Stomach smooth muscle (tissue), 2 donors: ENCODE measurements around the gene CAPN2.

Experiments used
- H3K27ac ChIP-seq: one replicate; pipeline ENCODE4 v1.7.0; 2013; ENCODE audit warnings: mild to moderate bottlenecking, low read length, inconsistent platforms
- H3K27me3 ChIP-seq, 2 donors: one replicate each; pipeline ENCODE4 v1.7.0; 2013; ENCODE audit warnings: low read length in 2 of 2; ENCODE audit not compliant: insufficient read depth in 2 of 2, control insufficient read depth in 1 of 2
- H3K36me3 ChIP-seq, 2 donors: one replicate each; pipeline ENCODE4 v1.7.0; 2013; ENCODE audit warnings: low read length in 2 of 2; ENCODE audit not compliant: control insufficient read depth in 2 of 2, insufficient read depth in 2 of 2
- H3K4me1 ChIP-seq: one replicate; pipeline ENCODE4 v1.7.0; 2013; ENCODE audit warnings: low read length; ENCODE audit not compliant: control insufficient read depth, insufficient read depth
- H3K4me3 ChIP-seq, 2 donors: one replicate each; pipeline ENCODE4 v1.7.0; 2013; ENCODE audit warnings: low read length in 2 of 2
- H3K9ac ChIP-seq, 2 donors: one replicate each; pipeline ENCODE4 v1.7.0; 2013; ENCODE audit warnings: low read length in 2 of 2, mild to moderate bottlenecking in 1 of 2
- H3K9me3 ChIP-seq, 2 donors: one replicate each; pipeline ENCODE4 v1.7.0; 2013; ENCODE audit warnings: low read length in 2 of 2; ENCODE audit not compliant: control insufficient read depth in 2 of 2
- donor health status: healthy.
- donor health status: Pancreatic carcinoma.

Gene CAPN2

DNA sequence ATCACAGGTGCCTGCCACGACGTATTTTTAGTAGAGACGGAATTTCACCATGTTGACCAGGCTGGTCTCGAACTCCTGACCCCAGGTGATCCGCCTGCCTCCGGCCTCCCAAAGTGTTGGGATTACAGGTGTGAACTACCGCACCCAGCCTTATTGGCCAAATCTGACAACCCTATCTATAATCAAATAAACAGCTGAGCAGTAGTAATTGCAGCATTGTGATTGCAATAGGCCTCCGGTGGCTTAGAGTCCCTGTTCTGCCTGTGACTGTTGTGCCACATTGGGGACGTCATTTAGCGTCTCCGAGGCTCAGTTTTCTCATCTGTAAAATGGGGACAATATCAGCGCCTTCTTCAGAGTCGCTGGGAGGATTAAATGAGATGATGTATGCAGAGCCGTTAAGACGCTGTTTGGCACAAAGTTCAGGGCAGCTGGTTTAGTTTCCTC lies 569 bp upstream of the CAPN2 start:
- H3K4me1 ChIP-seq: peaks cover 57% of the 10 kb centered on the region

DNA sequence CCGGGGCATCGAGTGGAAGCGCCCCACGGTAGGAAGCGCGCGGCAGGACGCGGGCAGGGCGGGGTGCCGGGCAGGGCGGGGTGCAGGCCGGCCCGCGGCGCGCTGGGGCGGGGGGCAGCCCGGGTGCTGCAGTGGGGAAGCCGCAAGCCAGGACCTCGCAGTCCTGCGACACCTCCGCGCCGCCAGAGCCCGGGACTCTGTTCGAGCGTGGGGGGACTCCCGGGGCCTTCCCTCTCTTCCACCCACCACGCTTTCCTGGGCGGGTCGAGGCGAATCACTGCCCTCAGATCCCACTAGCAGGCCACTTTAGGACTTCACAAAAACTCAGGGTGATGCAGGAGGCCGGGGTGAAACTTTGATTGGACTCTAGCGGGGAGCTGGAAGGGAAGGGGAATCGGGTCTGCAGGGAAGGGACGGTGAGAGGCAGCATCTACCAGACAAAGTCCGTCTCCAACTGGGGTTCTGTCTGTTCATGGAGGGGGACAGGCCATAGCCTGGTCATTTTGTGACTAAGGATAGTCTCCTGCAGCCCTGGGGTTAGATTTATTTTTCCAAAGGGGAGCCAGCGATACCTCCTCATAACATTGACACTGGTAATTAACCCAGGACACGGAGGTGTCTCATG lies 623 bp downstream of the CAPN2 start:
- no peaks in the 10 kb centered on the region for H3K9me3 ChIP-seq
- peaks cover 49% of the 10 kb centered on the region for H3K4me1 ChIP-seq
- peak overlapping the region; percentile 78 to 88 for H3K4me3 ChIP-seq

More for the DNA sequence above, 569 bp upstream of the CAPN2 start:
- Histone ChIP-seq H3K9me3 (no peaks in the 10 kb centered on the region), H3K9ac (peak overlapping the region; percentile 78 to 85), H3K4me3 (peak overlapping the region; percentile 37 to 88), H3K27me3 (no peaks in the 10 kb centered on the region), H3K27ac (peak overlapping the region; percentile 75), H3K36me3 (no peaks in the 10 kb centered on the region)

DNA sequence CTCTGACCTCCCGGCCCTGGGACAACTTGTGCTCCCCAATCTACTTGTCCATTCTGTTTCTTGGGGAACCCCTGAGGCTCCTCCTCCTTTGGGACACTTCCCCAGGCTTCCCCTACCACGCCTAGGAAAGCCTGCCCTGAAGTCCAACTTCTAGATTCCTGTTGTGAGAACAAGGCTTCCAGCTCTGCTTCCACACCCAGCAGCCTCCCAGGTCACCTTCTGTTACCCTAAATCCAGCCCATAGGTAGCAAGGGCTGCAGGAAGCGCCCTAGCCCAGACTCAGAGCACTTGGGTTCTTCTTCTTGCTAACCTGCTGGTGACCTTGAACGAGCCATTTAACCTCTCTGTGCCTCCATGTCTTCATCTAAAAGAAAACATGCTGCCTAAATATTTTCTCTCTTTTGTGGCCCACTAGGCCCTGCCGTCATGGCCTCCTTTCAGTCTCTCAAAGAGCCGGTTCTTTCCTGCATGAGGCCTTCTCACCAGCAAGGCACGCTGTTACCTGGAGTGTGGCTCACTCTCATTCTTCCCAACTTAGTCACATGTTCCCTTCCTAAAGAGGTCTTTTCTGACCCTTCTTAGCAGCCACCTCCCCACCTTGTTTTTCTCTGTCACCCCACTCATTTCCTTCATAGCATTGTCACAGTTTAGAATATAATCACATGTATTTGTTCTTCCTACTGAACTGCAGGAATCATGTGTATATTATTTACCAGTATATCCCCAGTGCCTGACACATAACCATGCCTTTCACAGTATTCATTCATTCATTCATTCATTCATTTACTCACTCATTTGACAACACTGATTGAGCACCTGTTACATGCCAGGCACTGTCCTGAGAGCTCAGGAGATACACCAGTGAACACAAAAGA lies 1.4 kb downstream of the CAPN2 start:
- H3K27ac ChIP-seq: peak overlapping the region; percentile 76
- peaks cover 47% of the 10 kb centered on the region for H3K4me1 ChIP-seq
- peak overlapping the region; percentile 78 to 88 for H3K4me3 ChIP-seq
- peaks cover 11 to 14% of the 10 kb centered on the region in 2 donors for H3K36me3 ChIP-seq
- H3K27me3 ChIP-seq: no peaks in the 10 kb centered on the region
- no peaks in the 10 kb centered on the region for H3K9me3 ChIP-seq
- H3K9ac ChIP-seq: peak overlapping the region; percentile 80 to 85

More for the DNA sequence above, 623 bp downstream of the CAPN2 start:
- no peaks in the 10 kb centered on the region for H3K27me3 ChIP-seq
- H3K27ac ChIP-seq: peak overlapping the region; percentile 76
- peak overlapping the region; percentile 85 to 93 for H3K9ac ChIP-seq
- peaks cover 4 to 8% of the 10 kb centered on the region in 2 donors for H3K36me3 ChIP-seq

DNA sequence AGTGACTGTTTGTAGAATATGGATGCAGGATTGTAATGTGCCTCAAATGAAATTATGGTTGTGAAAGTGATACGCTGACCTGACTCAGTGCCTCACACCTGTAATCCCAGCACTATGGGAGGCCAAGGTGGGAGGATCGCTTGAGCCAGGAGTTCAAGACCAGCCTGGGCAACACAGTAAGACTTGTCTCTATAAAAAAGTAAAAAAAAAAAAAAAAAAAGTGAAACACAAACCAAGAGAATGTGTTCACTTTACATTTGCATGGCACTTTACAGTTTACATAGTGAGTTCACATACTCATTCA lies 2.0 kb downstream of the CAPN2 start:
- Histone ChIP-seq H3K4me1 (peaks cover 47% of the 10 kb centered on the region), H3K27me3 (no peaks in the 10 kb centered on the region), H3K9me3 (no peaks in the 10 kb centered on the region), H3K27ac (no peak overlapping the region), H3K36me3 (peaks cover 12 to 15% of the 10 kb centered on the region in 2 donors), H3K9ac (peak overlapping the region in 1 of 2 donors; percentile 80), H3K4me3 (peak overlapping the region in 1 of 2 donors; percentile 47)

DNA sequence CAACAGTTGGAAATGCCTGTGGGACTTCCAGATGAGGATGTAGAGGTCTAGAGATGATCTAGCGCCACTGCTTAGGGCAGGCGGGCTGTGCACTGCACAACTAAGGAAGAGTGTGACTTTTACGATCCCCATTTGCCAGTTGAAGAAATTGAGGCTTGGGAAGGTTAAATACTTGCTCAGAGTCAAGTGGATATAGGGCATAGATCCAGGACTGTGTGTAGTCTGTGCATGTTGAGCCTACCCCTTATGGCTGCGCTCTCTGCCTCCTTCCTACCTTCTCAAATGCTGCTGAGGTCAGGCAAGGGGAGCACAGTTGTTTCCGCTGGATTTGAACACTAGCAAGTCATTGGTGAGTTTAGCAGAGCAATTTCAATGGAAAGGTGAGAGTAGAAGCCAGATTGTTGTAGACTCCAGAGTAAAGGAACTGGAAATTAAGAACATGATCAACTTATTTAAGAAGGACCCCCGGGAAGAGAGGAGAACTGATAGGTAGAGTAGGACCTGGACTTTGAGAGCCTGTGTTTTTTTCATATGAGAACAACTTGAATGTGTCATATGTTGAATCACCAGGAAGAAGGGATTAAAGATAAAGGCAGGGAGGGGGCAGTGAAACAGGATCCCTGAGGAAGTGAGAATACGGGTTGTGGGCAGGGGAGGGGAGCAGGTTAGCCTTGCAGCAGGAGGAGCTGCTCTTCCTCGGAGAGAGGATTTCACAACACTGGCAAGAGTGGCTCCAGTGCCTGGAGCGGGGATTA lies 2.7 kb downstream of the CAPN2 start:
- peak overlapping the region; percentile 25 for H3K27ac ChIP-seq
- peaks cover 15 to 17% of the 10 kb centered on the region in 2 donors for H3K36me3 ChIP-seq
- H3K27me3 ChIP-seq: no peaks in the 10 kb centered on the region
- H3K4me3 ChIP-seq: peak overlapping the region in 1 of 2 donors; percentile 47
- peak overlapping the region in 1 of 2 donors; percentile 2 for H3K9ac ChIP-seq
- peaks cover 47% of the 10 kb centered on the region for H3K4me1 ChIP-seq
- no peaks in the 10 kb centered on the region for H3K9me3 ChIP-seq

DNA sequence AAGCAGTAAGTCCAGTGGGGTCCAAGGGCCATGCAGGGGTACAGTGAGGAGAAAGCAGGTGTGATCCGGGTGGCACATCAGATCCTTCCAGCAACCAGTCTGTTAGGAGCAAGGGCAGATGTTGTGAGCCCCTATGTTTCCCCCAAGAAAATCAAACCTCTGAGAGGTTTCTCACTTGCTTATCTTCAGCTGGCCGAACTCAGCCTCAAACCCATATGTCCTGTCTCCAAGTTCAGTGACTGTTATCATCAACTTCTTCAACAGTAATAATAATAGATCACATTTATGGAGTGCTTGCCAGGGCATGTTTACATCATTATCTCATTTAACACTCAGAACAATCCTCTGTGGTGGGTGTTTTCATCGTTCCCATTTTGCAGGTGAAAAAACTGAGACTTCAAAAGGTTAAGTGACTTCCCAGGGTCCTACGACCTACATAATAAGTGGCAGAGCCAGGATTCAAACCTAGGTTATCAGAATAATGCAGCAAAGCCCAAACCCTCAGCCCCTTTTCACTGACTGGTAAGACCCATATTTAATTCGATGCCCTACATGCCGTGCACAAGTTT lies 3.3 kb downstream of the CAPN2 start:
- peak overlapping the region; percentile 37 for H3K27ac ChIP-seq
- H3K9me3 ChIP-seq: no peaks in the 10 kb centered on the region
- H3K4me3 ChIP-seq: peak overlapping the region in 1 of 2 donors; percentile 35
- peak overlapping the region in 1 of 2 donors; percentile 51 for H3K9ac ChIP-seq
- no peaks in the 10 kb centered on the region for H3K27me3 ChIP-seq
- peaks cover 15 to 22% of the 10 kb centered on the region in 2 donors for H3K36me3 ChIP-seq
- peaks cover 48% of the 10 kb centered on the region for H3K4me1 ChIP-seq

DNA sequence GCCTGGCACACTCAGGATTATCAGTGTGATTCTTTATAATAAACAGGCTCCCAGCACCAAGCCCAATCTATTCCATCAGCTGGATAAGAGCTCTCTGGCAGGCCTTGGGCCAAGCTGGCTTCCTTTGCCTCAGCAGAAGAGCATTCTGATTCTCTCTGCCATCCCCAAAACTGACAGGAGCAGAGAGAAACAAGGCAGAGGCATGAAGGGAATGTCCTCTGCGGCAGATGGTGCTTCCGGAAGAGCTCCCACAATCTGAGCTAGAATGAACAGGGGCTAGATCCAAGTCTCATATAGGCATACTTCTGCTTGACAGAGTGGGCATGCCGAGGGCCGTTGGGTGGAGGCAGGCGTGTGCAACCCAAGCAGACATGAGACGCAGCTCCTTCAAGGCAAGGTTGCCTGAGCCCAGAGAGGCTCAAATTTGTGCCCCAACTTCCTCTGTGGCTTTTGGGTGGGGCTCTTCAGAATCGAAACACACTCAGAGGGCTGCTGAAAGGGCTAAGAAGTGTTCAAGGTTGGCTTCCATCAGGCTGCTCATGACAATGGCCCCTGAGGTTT lies 4.0 kb downstream of the CAPN2 start:
- H3K27ac ChIP-seq: peak overlapping the region; percentile 37
- H3K9ac ChIP-seq: peak overlapping the region; percentile 2 to 51
- H3K9me3 ChIP-seq: no peaks in the 10 kb centered on the region
- peaks cover 54% of the 10 kb centered on the region for H3K4me1 ChIP-seq
- peaks cover 18 to 29% of the 10 kb centered on the region in 2 donors for H3K36me3 ChIP-seq
- no peaks in the 10 kb centered on the region for H3K27me3 ChIP-seq
- peak overlapping the region in 1 of 2 donors; percentile 35 for H3K4me3 ChIP-seq

DNA sequence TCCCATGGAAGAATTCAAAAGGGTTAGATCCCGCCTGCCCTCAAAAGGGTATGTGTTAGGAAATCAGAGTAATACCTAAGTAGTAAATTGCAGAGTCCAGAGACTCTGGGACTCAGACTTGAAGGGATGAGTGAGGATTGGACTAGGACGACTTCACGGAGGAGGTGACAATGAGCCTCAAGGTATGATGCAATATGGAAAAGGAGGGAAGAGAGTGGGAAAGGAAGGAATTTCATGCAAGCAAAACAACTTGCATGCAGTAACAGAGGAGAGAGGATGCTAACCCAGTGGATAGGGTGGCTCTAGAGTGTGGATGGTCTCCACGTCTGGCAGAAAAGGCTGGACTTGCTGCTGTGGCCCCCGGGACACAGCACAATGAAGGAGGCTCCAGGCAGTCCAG lies 4.8 kb downstream of the CAPN2 start:
- Histone ChIP-seq H3K36me3 (peaks cover 19 to 31% of the 10 kb centered on the region in 2 donors), H3K9me3 (no peaks in the 10 kb centered on the region), H3K4me1 (peaks cover 51% of the 10 kb centered on the region), H3K9ac (no peak overlapping the region), H3K27me3 (no peaks in the 10 kb centered on the region), H3K4me3 (no peak overlapping the region), H3K27ac (no peak overlapping the region)

DNA sequence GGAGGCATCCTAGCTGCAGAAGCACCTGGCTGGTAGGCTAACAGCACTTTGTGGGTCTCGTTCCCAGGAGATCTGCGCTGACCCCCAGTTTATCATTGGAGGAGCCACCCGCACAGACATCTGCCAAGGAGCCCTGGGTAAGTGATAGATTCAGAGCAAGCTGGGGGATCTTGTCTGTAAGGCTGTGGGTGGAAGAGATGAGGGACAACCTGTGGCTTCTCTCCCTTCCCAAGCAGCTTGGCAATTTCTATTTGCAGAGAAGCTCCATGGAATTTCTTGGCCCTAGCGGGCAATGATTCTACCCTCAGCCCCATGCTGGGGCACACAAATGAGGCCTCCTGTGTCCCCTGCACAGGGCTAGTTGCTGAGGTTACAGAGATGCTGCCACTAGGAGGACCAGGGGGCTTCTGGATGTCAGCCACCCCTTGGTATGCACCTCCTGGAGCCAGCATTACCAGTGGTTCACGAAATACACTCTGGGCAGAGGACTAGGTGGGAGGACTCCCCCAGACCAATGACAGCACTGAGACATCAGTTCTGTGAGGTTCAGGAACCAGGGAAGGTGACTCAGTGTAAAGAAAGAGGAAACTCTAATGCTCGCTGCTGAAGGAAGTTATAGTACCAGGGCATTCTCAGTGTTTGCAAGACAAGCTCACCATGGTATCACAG lies 5.5 kb downstream of the CAPN2 start:
- peak overlapping the region; percentile 31 for H3K27ac ChIP-seq
- H3K9me3 ChIP-seq: no peaks in the 10 kb centered on the region
- H3K36me3 ChIP-seq: peaks cover 19 to 31% of the 10 kb centered on the region in 2 donors
- no peaks in the 10 kb centered on the region for H3K27me3 ChIP-seq
- no peak overlapping the region for H3K9ac ChIP-seq
- no peak overlapping the region for H3K4me3 ChIP-seq
- H3K4me1 ChIP-seq: peaks cover 51% of the 10 kb centered on the region
